Astrocyte of the spinal cord (primary cell): ENCODE results near the gene EDARADD.
"Not testable (repeated sequence)": the region's sequence is repeated elsewhere in the genome, so short reads cannot be mapped to it uniquely, and the experiment has no call there.

Source experiments
- DNase-seq: peaks from one replicate; pipeline ENCODE4 v3.0.0; 2011; ENCODE audit warnings: low read depth, low spot score
- H3K4me3 ChIP-seq: 2 replicates; pipeline ENCODE4 v1.5.1; 2011; ENCODE audit warnings: low read depth, mild to moderate bottlenecking, low read length, moderate library complexity
- in situ Hi-C: cut with HindIII; loops from 2 replicates; pipeline ENCODE4 v1.10.0; 2017; ENCODE audit warnings: low sequenced_read_pairs
- TF ChIP-seq, protein P1 (sequence below): IDR thresholded peaks from 2 replicates; pipeline ENCODE4 v1.5.1; 2012; ENCODE audit warnings: low read depth, mild to moderate bottlenecking, low read length, inconsistent platforms

EDARADD gene

GRCh38 chr1:236472850-236473788 lies 79.0 kb downstream of the EDARADD start:
- DNase-seq = no peak
- TF ChIP-seq, protein P1, sequence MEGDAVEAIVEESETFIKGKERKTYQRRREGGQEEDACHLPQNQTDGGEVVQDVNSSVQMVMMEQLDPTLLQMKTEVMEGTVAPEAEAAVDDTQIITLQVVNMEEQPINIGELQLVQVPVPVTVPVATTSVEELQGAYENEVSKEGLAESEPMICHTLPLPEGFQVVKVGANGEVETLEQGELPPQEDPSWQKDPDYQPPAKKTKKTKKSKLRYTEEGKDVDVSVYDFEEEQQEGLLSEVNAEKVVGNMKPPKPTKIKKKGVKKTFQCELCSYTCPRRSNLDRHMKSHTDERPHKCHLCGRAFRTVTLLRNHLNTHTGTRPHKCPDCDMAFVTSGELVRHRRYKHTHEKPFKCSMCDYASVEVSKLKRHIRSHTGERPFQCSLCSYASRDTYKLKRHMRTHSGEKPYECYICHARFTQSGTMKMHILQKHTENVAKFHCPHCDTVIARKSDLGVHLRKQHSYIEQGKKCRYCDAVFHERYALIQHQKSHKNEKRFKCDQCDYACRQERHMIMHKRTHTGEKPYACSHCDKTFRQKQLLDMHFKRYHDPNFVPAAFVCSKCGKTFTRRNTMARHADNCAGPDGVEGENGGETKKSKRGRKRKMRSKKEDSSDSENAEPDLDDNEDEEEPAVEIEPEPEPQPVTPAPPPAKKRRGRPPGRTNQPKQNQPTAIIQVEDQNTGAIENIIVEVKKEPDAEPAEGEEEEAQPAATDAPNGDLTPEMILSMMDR = no peak
- in situ Hi-C loops = no loop called here
- no peak overlapping the region for H3K4me3 ChIP-seq

- in situ Hi-C loops = no loop called here
- DNase-seq = no peak
- TF ChIP-seq, protein P1 = no peak
- H3K4me3 ChIP-seq = no peak overlapping the region
These were observed 81.9 kb downstream of the EDARADD start for GRCh38 chr1:236476019-236476418.

- in situ Hi-C loops = no loop called here
- TF ChIP-seq, protein P1 = no peak
- no peak overlapping the region for H3K4me3 ChIP-seq
- DNase-seq = no peak
These were observed 86.8 kb downstream of the EDARADD start for GRCh38 chr1:236480758-236481436.

DNA sequence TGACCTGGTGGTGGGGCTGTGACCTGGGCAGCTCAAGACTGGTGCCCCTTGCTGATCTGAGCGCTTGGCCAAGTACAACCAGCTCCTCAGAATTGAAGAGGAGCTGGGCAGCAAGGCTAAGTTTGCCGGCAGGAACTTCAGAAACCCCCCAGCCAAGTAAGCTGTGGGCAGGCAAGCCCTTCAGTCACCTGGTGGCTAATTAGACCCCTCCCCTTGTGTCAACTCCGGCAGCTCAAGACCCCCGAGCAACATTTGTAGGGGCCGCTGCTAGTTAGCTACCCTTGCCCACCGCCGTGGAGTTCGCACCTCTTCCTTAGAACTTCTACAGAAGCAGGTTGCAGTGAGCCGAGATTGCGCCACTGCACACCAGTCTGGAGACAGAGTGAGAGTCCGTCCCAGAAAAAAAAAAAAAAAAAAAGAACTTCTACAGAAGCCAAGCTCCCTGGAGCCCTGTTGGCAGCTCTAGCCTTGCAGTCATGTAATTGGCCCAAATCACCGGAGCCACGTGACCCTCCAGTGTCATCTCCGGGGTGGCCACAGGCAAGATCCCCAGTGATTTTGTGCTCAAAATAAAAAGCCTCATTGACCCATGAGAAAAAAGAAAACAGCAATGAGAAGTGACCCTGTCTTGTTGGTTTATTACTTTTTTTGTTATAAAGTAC lies 90.4 kb downstream of the EDARADD start:
- no peak overlapping the region for H3K4me3 ChIP-seq
- DNase-seq = no peak
- in situ Hi-C loops = no loop called here
- TF ChIP-seq, protein P1 = no peak

- TF ChIP-seq, protein P1 = no peak
- in situ Hi-C loops = no loop called here
- no peak overlapping the region for H3K4me3 ChIP-seq
- no peak for DNase-seq
These were observed 92.4 kb downstream of the EDARADD start for GRCh38 chr1:236486356-236487002.

- H3K4me3 ChIP-seq, DNase-seq, in situ Hi-C loops: not testable (repeated sequence)
These were observed 95.1 kb downstream of the EDARADD start for GRCh38 chr1:236489161-236489560.
